ENCODE results near the gene AREG.

AREG gene

DNA sequence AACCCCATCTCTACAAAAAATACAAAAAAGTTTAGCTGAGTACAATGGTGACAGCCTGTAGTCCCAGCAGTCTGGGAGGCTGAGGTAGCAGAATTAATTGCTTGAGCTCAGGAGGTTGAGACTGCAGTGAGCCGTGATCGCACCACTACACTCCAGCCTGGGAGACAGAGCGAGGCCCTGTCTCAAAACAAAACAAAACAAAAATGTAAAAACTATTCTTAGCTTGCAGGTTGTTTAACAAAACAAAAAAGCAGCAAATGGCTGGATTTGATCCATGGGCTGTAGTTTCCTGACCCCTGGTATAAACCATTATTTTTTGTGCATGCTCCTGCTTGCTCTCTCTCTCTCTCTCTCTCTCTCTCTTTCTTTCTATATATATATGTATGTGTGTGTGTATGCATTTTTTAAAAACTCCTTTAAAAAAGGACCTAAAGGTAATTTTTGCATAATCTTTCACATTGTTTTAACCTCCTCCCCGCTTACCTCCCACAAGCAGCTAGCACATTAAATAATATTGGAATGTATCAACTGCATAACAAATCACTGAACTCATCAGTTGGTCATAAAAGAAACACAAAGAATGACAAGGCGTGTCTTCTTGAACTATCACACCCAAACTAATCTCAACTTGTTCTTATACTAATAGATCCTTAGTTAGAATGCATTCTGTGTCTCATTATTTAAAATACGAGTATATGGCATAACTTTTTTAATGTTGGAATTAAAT, 4.8 kb downstream of the AREG start:
- H3K4me3 ChIP-seq (ENCODE audit: low read length in 2 of 2), result no peak overlapping the region
- no peak overlapping the region for H3K27ac ChIP-seq (ENCODE audit: low read length)

DNA sequence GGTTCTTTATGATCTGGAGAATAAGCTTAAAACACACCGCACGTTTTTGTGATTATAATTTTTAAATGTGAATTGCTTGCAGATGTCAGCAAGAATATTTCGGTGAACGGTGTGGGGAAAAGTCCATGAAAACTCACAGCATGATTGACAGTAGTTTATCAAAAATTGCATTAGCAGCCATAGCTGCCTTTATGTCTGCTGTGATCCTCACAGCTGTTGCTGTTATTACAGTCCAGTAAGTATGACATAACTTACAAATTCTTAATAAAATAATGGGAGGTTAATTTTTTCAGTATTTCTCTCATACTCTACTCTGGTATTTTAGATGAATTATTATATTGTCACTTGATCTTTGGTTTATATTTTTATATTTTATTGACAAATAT, 5.4 kb downstream of the AREG start:
- Histone ChIP-seq H3K9me3 (ENCODE audit: control insufficient read depth in 2 of 2, low read length in 2 of 2) (no peaks in the 10 kb centered on the region), H3K4me1 (ENCODE audit: control insufficient read depth, insufficient read depth, low read length) (no peaks in the 10 kb centered on the region), H3K4me3 (ENCODE audit: low read length in 2 of 2) (no peak overlapping the region), H3K27ac (ENCODE audit: low read length) (no peak overlapping the region), H3K27me3 (ENCODE audit: control insufficient read depth in 1 of 2, insufficient read depth in 2 of 2, low read length in 2 of 2) (no peaks in the 10 kb centered on the region), H3K36me3 (ENCODE audit: control insufficient read depth in 2 of 2, insufficient read depth in 2 of 2, low read length in 2 of 2) (no peaks in the 10 kb centered on the region), H3K9ac (ENCODE audit: low read length in 2 of 2) (no peak overlapping the region)

More for the DNA sequence above, 4.8 kb downstream of the AREG start:
- Histone ChIP-seq H3K9ac (ENCODE audit: low read length in 2 of 2) (no peak overlapping the region), H3K4me1 (ENCODE audit: control insufficient read depth, insufficient read depth, low read length) (peaks cover 3% of the 10 kb centered on the region), H3K9me3 (ENCODE audit: control insufficient read depth in 2 of 2, low read length in 2 of 2) (no peaks in the 10 kb centered on the region), H3K36me3 (ENCODE audit: control insufficient read depth in 2 of 2, insufficient read depth in 2 of 2, low read length in 2 of 2) (no peaks in the 10 kb centered on the region), H3K27me3 (ENCODE audit: control insufficient read depth in 1 of 2, insufficient read depth in 2 of 2, low read length in 2 of 2) (no peaks in the 10 kb centered on the region)

DNA sequence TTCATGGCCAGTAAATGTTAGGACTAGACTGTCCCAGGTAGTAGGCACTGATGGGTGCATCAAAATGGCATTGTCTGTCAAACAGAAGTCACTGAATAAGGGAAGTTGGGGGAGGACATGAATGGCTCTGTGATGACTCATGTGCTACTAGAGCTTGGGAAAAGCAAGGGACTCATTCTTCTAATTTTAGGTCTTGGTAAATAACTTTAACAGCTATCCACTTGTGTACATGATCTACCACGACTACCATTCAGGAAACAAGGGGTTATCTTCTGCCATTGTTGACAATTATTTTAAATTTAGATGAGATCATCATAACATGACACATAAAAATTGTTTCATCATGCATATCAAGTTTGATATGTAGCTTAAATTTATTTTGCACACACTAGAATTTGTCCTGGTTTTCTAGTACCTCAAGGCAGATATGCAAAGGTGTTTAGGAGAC, 6.3 kb downstream of the AREG start:
- Histone ChIP-seq H3K27ac (ENCODE audit: low read length) (no peak overlapping the region), H3K9ac (ENCODE audit: low read length in 2 of 2) (no peak overlapping the region), H3K9me3 (ENCODE audit: control insufficient read depth in 2 of 2, low read length in 2 of 2) (no peaks in the 10 kb centered on the region), H3K27me3 (ENCODE audit: control insufficient read depth in 1 of 2, insufficient read depth in 2 of 2, low read length in 2 of 2) (no peaks in the 10 kb centered on the region), H3K36me3 (ENCODE audit: control insufficient read depth in 2 of 2, insufficient read depth in 2 of 2, low read length in 2 of 2) (no peaks in the 10 kb centered on the region), H3K4me3 (ENCODE audit: low read length in 2 of 2) (no peak overlapping the region), H3K4me1 (ENCODE audit: control insufficient read depth, insufficient read depth, low read length) (no peaks in the 10 kb centered on the region)

DNA sequence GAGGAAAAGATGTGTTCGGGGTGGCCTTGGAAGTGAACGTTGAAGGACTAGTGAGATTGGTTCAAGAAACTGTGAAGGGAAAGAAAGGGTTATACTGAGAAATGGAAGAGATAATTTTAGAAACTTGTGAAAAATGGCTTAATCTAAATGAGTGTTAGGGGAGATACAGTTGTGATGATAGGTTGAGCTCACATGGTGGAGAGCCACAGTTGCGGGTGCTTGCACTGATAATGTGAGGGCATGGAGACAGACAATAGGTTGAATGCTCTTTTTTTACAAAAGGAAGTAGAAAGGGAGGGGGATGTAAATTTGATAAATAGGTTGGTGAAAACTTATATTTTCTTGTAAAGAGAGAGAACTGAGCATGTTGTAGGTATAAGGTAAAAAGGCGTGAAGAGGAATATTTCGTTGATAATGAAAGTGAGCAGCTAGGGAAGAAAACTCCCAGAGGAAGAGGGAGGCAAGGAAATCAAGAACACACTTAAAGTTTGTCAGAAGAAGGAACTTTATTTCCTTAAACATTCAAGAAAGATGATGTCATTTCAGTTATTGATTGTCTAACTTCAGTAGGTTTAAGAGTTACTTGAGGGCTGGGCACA, 8.2 kb downstream of the AREG start:
- Histone ChIP-seq H3K9me3 (ENCODE audit: control insufficient read depth in 2 of 2, low read length in 2 of 2) (no peaks in the 10 kb centered on the region), H3K4me1 (ENCODE audit: control insufficient read depth, insufficient read depth, low read length) (no peaks in the 10 kb centered on the region), H3K9ac (ENCODE audit: low read length in 2 of 2) (no peak overlapping the region), H3K27ac (ENCODE audit: low read length) (no peak overlapping the region), H3K4me3 (ENCODE audit: low read length in 2 of 2) (no peak overlapping the region), H3K36me3 (ENCODE audit: control insufficient read depth in 2 of 2, insufficient read depth in 2 of 2, low read length in 2 of 2) (no peaks in the 10 kb centered on the region), H3K27me3 (ENCODE audit: control insufficient read depth in 1 of 2, insufficient read depth in 2 of 2, low read length in 2 of 2) (no peaks in the 10 kb centered on the region)

DNA sequence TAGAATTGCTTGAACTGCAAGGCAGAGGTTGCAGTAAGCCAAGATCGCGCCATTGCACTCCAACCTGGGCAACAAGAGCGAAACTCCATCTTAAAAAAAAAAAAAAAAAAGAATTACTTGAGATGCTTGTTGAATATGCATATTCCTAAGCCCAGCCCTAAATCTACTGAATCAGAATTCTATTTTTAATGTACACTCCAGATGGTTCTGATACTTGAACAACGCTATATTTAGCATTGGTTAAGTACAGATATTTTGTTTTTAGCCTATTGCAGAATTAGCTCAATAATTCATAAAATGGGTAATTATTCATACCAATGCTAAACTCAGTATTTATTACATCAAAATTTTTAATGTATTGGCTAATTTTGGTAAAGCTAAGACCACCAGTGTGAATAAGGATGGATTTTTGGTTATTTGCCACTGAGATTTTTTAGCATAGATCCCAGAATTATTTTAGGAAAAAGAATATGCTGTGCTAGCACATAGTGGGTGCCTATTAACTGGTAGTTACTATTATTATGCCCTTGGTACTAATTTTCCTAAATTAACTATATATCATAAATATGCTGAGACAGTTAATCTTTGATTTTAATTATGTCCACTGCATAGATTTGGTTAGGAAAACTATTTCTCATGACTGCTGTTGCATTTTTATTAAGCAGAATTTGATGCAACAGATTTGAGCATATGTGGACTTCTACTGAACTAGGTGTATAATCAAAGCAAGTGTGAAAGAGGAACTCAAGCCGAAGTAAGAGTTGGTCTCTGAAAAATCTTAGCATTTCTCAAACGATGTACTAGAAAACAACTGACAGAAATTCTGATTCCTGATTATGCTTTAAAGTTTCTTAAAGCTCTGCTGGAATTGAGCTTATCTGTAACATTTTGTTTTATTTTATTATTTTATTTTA, 9.2 kb downstream of the AREG start:
- Histone ChIP-seq H3K36me3 (ENCODE audit: control insufficient read depth in 2 of 2, insufficient read depth in 2 of 2, low read length in 2 of 2) (no peaks in the 10 kb centered on the region), H3K9ac (ENCODE audit: low read length in 2 of 2) (no peak overlapping the region), H3K27ac (ENCODE audit: low read length) (no peak overlapping the region), H3K27me3 (ENCODE audit: control insufficient read depth in 1 of 2, insufficient read depth in 2 of 2, low read length in 2 of 2) (no peaks in the 10 kb centered on the region), H3K4me3 (ENCODE audit: low read length in 2 of 2) (no peak overlapping the region), H3K9me3 (ENCODE audit: control insufficient read depth in 2 of 2, low read length in 2 of 2) (no peaks in the 10 kb centered on the region), H3K4me1 (ENCODE audit: control insufficient read depth, insufficient read depth, low read length) (no peaks in the 10 kb centered on the region)

DNA sequence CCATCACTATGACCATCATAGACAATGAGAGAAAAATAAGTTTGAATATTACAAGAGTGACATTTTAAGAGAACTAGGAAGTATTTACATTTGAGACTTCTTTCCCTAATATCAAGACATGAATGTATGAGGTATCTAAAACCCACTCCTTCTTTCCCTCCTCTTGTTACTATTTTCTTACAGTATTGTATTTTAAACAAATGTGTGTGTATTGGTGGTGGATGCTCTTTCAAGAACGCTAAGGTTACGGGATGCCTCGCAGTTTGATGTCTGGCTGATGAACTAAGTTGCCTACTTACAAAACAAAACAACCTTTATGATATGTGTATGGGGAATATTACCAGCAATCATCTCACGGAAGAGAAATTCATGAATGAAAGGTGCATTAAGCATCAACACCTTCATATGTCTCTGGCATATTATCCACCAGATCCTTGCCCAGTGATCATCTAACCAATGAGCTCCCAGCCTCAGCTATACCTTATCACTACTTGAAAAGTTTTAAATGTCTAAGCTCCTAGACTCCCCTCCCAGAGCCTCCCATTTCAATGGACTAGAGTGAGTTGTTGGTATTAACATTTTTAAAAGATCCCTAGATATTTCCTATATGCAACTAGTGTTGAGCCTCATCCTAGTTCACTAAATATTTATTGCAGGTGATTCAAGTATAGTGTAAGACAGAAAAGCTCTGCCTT, 10.6 kb downstream of the AREG start:
- Histone ChIP-seq H3K9ac (ENCODE audit: low read length in 2 of 2) (no peak overlapping the region), H3K27me3 (ENCODE audit: control insufficient read depth in 1 of 2, insufficient read depth in 2 of 2, low read length in 2 of 2) (no peaks in the 10 kb centered on the region)

DNA sequence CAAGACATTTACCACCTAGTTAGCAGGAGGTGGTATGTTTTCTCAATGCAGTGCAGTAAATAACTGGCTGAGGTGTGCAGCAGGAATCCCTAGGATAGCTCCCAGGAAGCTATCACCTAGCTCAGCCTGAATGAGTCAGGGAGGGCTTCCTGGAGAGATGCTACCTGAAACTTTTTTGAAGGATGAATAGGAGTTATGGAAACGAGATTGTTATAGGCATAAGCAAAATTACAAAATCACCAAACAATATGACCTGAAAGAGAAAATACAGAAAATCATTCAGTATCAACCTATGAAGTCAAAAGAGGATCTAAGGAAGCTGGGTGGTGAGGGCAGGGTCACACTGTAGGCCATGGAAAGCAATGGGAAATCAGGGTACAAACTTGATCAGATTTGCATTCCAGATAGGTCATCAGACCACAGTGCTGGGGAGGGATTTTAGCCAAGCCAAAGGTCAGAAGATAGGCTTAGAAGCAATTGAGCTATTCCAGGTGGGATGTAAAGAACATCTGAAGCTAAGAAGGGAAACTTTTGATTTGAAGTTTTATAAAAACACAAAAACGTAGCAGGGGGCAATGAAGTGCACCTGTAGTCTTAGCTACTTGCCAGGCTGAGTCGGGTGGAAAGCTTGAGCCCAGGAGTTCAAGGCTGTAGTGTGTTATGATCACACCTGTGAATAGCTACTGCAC, 11.3 kb downstream of the AREG start:
- Histone ChIP-seq H3K4me3 (ENCODE audit: low read length in 2 of 2) (no peak overlapping the region), H3K27ac (ENCODE audit: low read length) (no peak overlapping the region), H3K36me3 (ENCODE audit: control insufficient read depth in 2 of 2, insufficient read depth in 2 of 2, low read length in 2 of 2) (no peaks in the 10 kb centered on the region), H3K27me3 (ENCODE audit: control insufficient read depth in 1 of 2, insufficient read depth in 2 of 2, low read length in 2 of 2) (no peaks in the 10 kb centered on the region), H3K4me1 (ENCODE audit: control insufficient read depth, insufficient read depth, low read length) (no peaks in the 10 kb centered on the region), H3K9me3 (ENCODE audit: control insufficient read depth in 2 of 2, low read length in 2 of 2) (no peaks in the 10 kb centered on the region), H3K9ac (ENCODE audit: low read length in 2 of 2) (no peak overlapping the region)

More for the DNA sequence above, 10.6 kb downstream of the AREG start:
- Histone ChIP-seq H3K27ac (ENCODE audit: low read length) (no peak overlapping the region), H3K36me3 (ENCODE audit: control insufficient read depth in 2 of 2, insufficient read depth in 2 of 2, low read length in 2 of 2) (no peaks in the 10 kb centered on the region), H3K4me3 (ENCODE audit: low read length in 2 of 2) (no peak overlapping the region), H3K9me3 (ENCODE audit: control insufficient read depth in 2 of 2, low read length in 2 of 2) (no peaks in the 10 kb centered on the region), H3K4me1 (ENCODE audit: control insufficient read depth, insufficient read depth, low read length) (no peaks in the 10 kb centered on the region)

DNA sequence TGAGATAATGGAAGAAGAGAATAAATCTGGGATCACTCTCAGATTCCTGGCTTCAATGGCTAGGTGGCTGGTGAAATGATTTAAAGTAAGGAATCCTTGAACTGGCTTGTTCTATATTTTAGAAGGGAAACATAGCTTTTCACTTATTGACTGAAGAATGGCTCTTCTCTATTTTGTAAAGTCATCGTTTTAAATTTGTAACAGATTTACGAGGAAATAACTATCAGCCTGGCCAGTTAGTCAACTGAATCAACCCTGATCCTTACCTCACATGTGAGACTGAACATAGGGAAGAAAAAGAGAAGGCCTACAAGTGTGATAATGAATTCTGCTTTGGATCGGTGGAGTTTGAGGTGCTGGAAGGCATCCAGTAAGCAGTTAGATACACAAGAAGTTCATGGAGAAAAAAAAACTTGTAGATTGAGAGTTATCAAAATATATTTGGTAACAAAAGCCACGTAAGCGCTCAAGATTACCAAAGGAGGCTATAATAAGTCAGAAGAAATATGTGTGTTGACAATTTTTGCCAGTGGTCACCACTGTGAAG, 12.0 kb downstream of the AREG start:
- Histone ChIP-seq H3K27ac (ENCODE audit: low read length) (no peak overlapping the region), H3K9ac (ENCODE audit: low read length in 2 of 2) (no peak overlapping the region), H3K9me3 (ENCODE audit: control insufficient read depth in 2 of 2, low read length in 2 of 2) (no peaks in the 10 kb centered on the region), H3K36me3 (ENCODE audit: control insufficient read depth in 2 of 2, insufficient read depth in 2 of 2, low read length in 2 of 2) (no peaks in the 10 kb centered on the region), H3K4me1 (ENCODE audit: control insufficient read depth, insufficient read depth, low read length) (no peaks in the 10 kb centered on the region), H3K4me3 (ENCODE audit: low read length in 2 of 2) (no peak overlapping the region), H3K27me3 (ENCODE audit: control insufficient read depth in 1 of 2, insufficient read depth in 2 of 2, low read length in 2 of 2) (no peaks in the 10 kb centered on the region)

DNA sequence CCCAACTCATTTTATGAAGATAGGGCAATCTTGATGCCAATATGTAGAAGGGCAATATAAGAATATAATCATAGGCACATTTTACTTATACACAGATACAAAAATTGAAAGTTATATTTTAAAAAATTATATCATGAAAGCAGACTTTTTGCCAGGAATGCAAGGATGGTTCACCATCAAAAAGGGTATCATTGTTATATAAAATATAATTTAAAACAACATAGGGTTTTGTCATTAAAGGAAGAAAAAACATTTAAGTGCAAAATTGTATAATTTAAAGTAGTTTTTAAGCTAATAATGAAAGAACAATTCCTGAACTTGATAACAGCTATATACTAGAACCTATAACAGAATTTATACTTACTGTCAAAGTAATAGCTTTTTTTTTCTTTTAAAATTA, 15.9 kb downstream of the AREG start:
- H3K27me3 ChIP-seq (ENCODE audit: control insufficient read depth in 1 of 2, insufficient read depth in 2 of 2, low read length in 2 of 2), result no peaks in the 10 kb centered on the region
- H3K36me3 ChIP-seq (ENCODE audit: control insufficient read depth in 2 of 2, insufficient read depth in 2 of 2, low read length in 2 of 2), result no peaks in the 10 kb centered on the region
- no peaks in the 10 kb centered on the region for H3K9me3 ChIP-seq (ENCODE audit: control insufficient read depth in 2 of 2, low read length in 2 of 2)
- H3K9ac ChIP-seq (ENCODE audit: low read length in 2 of 2), result no peak overlapping the region
- H3K27ac ChIP-seq (ENCODE audit: low read length), result no peak overlapping the region
- H3K4me1 ChIP-seq (ENCODE audit: control insufficient read depth, insufficient read depth, low read length), result no peaks in the 10 kb centered on the region
- no peak overlapping the region for H3K4me3 ChIP-seq (ENCODE audit: low read length in 2 of 2)

DNA sequence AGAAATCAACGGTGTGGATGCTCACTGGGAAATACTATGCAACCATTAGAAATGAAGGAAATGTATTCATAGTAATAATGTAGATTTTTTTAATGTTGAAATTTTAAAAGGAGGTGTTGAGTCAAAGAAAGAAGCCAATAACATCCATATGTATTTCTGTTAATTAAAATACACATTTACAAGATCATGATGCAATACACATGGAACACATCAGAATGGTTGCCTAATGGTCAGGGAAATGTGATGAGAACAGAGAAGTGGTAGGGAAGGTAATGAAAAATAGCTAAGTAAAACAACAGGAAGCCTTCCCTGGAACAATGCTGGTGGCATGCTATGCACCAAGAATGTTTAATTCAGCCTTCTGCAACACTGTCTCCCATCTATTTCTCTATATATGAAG, 18.2 kb downstream of the AREG start:
- no peak overlapping the region for H3K9ac ChIP-seq (ENCODE audit: low read length in 2 of 2)
- no peaks in the 10 kb centered on the region for H3K4me1 ChIP-seq (ENCODE audit: control insufficient read depth, insufficient read depth, low read length)
- H3K27me3 ChIP-seq (ENCODE audit: control insufficient read depth in 1 of 2, insufficient read depth in 2 of 2, low read length in 2 of 2), result no peaks in the 10 kb centered on the region
- H3K36me3 ChIP-seq (ENCODE audit: control insufficient read depth in 2 of 2, insufficient read depth in 2 of 2, low read length in 2 of 2), result no peaks in the 10 kb centered on the region
- no peaks in the 10 kb centered on the region for H3K9me3 ChIP-seq (ENCODE audit: control insufficient read depth in 2 of 2, low read length in 2 of 2)
- no peak overlapping the region for H3K4me3 ChIP-seq (ENCODE audit: low read length in 2 of 2)
- no peak overlapping the region for H3K27ac ChIP-seq (ENCODE audit: low read length)

Measured in stomach smooth muscle (tissue), 2 donors.